RWPE2 (cell line): ENCODE measurements around the gene BMP7.

ENCODE experiments used
- ATAC-seq: fragments of 200-7000 bp; cut with Tn5 transposase; 3 replicates; pipeline ENCODE4 v1.9.1; 2021; ENCODE audit warnings: low read depth
- DNase-seq: peaks from one replicate; pipeline ENCODE4 v3.0.0-alpha.2; 2020; ENCODE audit warnings: low spot score
- H3K27ac ChIP-seq: fragments of 450-650 bp; 2 replicates; pipeline ENCODE4 v1.5.1; 2017; ENCODE audit warnings: mild to moderate bottlenecking; ENCODE audit not compliant: poor library complexity, severe bottlenecking
- H3K27me3 ChIP-seq: fragments of 250-450 bp; sonication (Bioruptor Pico); 2 replicates; pipeline ENCODE4 v1.5.1; 2021; ENCODE audit warnings: mild to moderate bottlenecking, moderate library complexity; ENCODE audit not compliant: insufficient read depth, poor library complexity, severe bottlenecking
- H3K36me3 ChIP-seq: fragments of 250-450 bp; sonication (Bioruptor Pico); 2 replicates; pipeline ENCODE4 v1.5.1; 2020; ENCODE audit warnings: low read depth, mild to moderate bottlenecking, moderate library complexity
- H3K4me1 ChIP-seq: fragments of 250-450 bp; sonication (Bioruptor Pico); 2 replicates; pipeline ENCODE4 v1.5.1; 2021; ENCODE audit warnings: mild to moderate bottlenecking, moderate library complexity; ENCODE audit not compliant: insufficient read depth, poor library complexity, severe bottlenecking
- H3K4me3 ChIP-seq: fragments of 250-450 bp; sonication (Bioruptor Pico); 2 replicates; pipeline ENCODE4 v1.5.1; 2021; ENCODE audit warnings: mild to moderate bottlenecking, moderate library complexity; ENCODE audit not compliant: severe bottlenecking
- H3K9me3 ChIP-seq: fragments of 250-450 bp; sonication (Bioruptor Pico); 2 replicates; pipeline ENCODE4 v1.5.1; 2021; ENCODE audit warnings: mild to moderate bottlenecking, moderate library complexity; ENCODE audit not compliant: severe bottlenecking
- TF ChIP-seq, protein P1 (sequence below): fragments of 450-650 bp; IDR thresholded peaks from one replicate; pipeline ENCODE4 v1.5.1; 2017; ENCODE audit warnings: mild to moderate bottlenecking, moderate library complexity; ENCODE audit not compliant: poor library complexity, severe bottlenecking

The BMP7 gene

DNA sequence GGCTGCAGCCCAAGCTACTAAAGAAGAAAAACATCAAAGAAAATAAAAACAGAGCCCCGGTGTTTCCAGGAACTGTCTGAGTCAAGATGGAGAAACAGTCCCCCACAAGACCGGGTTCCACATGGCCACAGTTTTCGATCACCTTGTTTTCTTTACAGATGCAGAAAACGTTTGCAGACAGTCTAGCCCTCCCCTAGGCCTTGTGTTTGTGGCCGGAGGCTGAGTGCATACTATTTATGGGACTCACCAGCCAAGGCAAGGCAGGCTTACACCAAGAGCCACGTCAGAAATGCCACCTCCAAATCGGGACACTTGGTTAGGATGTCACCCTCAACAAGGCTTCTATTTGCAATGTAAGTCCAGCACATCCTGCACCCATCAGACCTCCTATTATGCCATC is 97.3 kb downstream of the BMP7 start:
- H3K27me3 ChIP-seq: no peaks in the 10 kb centered on the region
- H3K36me3 ChIP-seq: no peaks in the 10 kb centered on the region
- TF ChIP-seq, protein P1, sequence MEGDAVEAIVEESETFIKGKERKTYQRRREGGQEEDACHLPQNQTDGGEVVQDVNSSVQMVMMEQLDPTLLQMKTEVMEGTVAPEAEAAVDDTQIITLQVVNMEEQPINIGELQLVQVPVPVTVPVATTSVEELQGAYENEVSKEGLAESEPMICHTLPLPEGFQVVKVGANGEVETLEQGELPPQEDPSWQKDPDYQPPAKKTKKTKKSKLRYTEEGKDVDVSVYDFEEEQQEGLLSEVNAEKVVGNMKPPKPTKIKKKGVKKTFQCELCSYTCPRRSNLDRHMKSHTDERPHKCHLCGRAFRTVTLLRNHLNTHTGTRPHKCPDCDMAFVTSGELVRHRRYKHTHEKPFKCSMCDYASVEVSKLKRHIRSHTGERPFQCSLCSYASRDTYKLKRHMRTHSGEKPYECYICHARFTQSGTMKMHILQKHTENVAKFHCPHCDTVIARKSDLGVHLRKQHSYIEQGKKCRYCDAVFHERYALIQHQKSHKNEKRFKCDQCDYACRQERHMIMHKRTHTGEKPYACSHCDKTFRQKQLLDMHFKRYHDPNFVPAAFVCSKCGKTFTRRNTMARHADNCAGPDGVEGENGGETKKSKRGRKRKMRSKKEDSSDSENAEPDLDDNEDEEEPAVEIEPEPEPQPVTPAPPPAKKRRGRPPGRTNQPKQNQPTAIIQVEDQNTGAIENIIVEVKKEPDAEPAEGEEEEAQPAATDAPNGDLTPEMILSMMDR: no peak
- H3K9me3 ChIP-seq: no peaks in the 10 kb centered on the region
- no peak overlapping the region for H3K27ac ChIP-seq
- no peaks in the 10 kb centered on the region for H3K4me1 ChIP-seq
- DNase-seq (no peak), ATAC-seq (no peak)
- H3K4me3 ChIP-seq: no peak overlapping the region

DNA sequence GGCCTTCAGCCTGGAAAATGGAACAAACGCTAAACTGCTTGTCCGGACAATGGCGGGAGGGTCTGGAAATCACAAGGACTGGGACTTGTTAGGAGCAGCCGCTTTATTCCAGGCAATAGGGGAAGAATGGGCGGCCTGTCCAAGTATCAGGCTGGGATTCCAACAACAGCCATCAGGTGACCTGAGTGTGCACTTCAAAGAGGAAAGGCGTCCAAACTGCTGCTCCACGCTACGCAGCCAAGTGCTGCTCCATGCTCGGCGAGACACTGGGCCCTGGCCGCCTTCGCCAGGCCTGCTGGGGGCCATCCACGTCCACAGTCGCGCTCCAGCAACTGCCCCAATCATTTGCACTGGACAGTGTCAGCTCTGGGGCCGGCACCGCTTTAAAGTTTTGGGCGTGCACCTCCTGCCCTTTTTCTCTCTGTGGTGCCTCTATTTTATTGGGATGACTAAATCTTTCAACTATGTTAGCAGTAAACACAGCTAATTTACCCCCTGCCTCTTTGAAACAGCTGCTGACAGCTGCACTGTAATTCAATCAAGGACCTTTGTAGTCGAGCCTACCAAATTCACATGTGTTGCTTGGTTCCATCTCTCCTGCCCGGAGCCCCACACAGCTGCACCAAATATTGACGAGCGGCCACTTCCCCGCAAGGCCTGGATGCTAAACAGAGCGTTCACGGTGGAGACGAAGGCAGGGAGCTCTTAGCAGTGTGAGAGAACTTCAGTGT is 98.3 kb downstream of the BMP7 start:
- H3K9me3 ChIP-seq: no peaks in the 10 kb centered on the region
- no peaks in the 10 kb centered on the region for H3K36me3 ChIP-seq
- TF ChIP-seq, protein P1: no peak
- H3K4me1 ChIP-seq: no peaks in the 10 kb centered on the region
- no peak overlapping the region for H3K4me3 ChIP-seq
- H3K27ac ChIP-seq: no peak overlapping the region
- DNase-seq (no peak), ATAC-seq (peak; percentile 37; the same call in 2 of the 3 replicates)
- no peaks in the 10 kb centered on the region for H3K27me3 ChIP-seq

DNA sequence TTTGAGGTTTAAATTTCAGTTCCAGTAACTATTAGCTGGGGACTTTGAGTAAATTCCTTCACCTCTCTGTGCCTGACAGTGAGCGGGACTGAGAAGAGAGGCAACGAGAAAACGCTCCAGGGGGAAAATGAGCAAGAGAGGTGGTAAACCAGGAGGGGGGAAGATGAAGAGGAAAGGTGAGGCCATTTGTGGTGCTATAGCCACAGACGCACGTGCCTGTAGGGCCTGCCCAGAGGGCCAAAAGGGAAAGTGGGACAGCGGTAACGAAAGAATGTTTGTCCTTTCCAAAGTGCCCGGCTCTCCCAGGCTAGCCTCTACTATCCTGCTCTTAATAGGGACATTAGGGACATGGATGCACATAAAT is 99.2 kb downstream of the BMP7 start:
- Histone ChIP-seq H3K27ac (no peak overlapping the region), H3K36me3 (no peaks in the 10 kb centered on the region)
- TF ChIP-seq, protein P1: no peak

DNA sequence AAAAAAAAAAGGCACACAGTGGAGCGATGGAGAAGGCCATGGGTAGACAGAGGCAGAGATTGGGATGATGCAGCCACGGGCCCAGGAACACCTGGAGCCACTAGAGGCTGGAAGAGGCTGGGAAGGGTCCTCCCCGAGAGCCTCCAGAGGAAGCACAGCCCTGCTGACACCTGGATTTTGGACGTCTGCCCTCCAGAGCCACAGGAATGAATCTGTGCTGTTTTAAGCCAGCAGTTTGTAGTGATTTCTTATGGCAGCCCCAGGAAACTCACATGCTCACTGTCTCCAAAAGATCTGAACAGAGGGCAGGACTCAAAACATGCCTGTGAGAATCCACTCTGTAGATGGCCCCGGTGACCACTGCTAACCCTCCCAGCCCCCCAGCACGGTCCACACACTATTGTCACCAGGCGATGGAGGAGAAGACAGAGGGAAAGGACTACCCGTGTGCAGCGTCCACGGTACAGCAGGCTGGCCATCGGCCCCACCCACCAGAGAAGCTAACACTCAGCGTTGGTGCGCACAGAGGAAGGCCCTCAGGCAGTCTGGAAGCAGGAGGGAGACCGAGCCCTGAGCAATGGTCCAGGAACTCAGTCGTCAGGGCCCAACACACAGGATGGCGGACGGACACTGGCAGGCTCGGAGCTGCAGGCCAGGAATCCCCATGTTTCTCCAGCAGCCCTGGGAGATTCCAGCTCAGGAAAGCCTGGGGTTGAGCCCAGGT is 99.7 kb downstream of the BMP7 start:
- ATAC-seq (no peak; the same call in 2 of the 3 replicates), DNase-seq (peak; percentile 68)
- TF ChIP-seq, protein P1: no peak
- Histone ChIP-seq H3K27ac (no peak overlapping the region), H3K4me1 (no peaks in the 10 kb centered on the region), H3K36me3 (no peaks in the 10 kb centered on the region), H3K27me3 (no peaks in the 10 kb centered on the region), H3K9me3 (no peaks in the 10 kb centered on the region), H3K4me3 (no peak overlapping the region)

More for the DNA sequence above, 99.2 kb downstream of the BMP7 start:
- Histone ChIP-seq H3K4me3 (no peak overlapping the region), H3K4me1 (no peaks in the 10 kb centered on the region), H3K9me3 (no peaks in the 10 kb centered on the region), H3K27me3 (no peaks in the 10 kb centered on the region)
- no peak for DNase-seq
- no peak for ATAC-seq
